SK-N-SH (cell line): Measurements from ENCODE around the gene RMI2.

Experiments used
- EP300 ChIP-seq, 2 experiments: IDR thresholded peaks; 2 replicates each; pipeline versions ENCODE4 v1.4.0 to v1.6.1; 2012; ENCODE audit warnings: borderline replicate concordance in 1 of 2, low read depth in 1 of 2, low read length in 1 of 2
- EZH2phosphoT487 ChIP-seq: fragments of 200-600 bp; sonication (generic); IDR thresholded peaks from 2 replicates; pipeline ENCODE4 v1.6.1; 2017; ENCODE audit warnings: low read depth, mixed run types, mild to moderate bottlenecking, antibody characterized with exemption, moderate library complexity, borderline replicate concordance
- GABPA ChIP-seq: IDR thresholded peaks from 2 replicates; pipeline ENCODE4 v1.4.0; 2012; ENCODE audit warnings: low read depth, mild to moderate bottlenecking
- POLR2AphosphoS5 ChIP-seq: IDR thresholded peaks from 2 replicates; pipeline ENCODE4 v1.6.1; 2012; ENCODE audit warnings: low read depth, low read length
- RFX5 ChIP-seq: IDR thresholded peaks from 2 replicates; pipeline ENCODE4 v1.6.1; 2012; ENCODE audit warnings: mild to moderate bottlenecking, improper control_type of control experiment, low read length
- RXRA ChIP-seq: IDR thresholded peaks from 2 replicates; pipeline ENCODE4 v1.4.0; 2012; ENCODE audit warnings: low read depth, mild to moderate bottlenecking, borderline replicate concordance
- SMC3 ChIP-seq: IDR thresholded peaks from 2 replicates; pipeline ENCODE4 v1.6.1; 2012; ENCODE audit warnings: low read depth, low read length, improper control_type of control experiment
- TAF1 ChIP-seq: IDR thresholded peaks from 2 replicates; pipeline ENCODE4 v1.6.1; 2012; ENCODE audit warnings: low read depth, mild to moderate bottlenecking, low read length, moderate library complexity, borderline replicate concordance
- YY1 ChIP-seq: IDR thresholded peaks from 2 replicates; pipeline ENCODE4 v1.4.0; 2012; ENCODE audit warnings: low read depth, mild to moderate bottlenecking
- TF ChIP-seq, protein P1 (sequence below): fragments of 200-600 bp; sonication (generic); IDR thresholded peaks from 2 replicates; pipeline ENCODE4 v1.6.1; 2017; ENCODE audit warnings: antibody characterized with exemption, mild to moderate bottlenecking, moderate library complexity
- TF ChIP-seq, protein P2 (sequence below): fragments of 150-350 bp; IDR thresholded peaks from 2 replicates; pipeline ENCODE4 v1.6.1; 2017; ENCODE audit warnings: antibody characterized with exemption, low read length, low read depth, borderline replicate concordance
- TF ChIP-seq, protein P3 (sequence below): IDR thresholded peaks from 2 replicates; pipeline ENCODE4 v1.6.1; 2012; ENCODE audit warnings: mild to moderate bottlenecking, low read depth, low read length, moderate library complexity

DNA sequence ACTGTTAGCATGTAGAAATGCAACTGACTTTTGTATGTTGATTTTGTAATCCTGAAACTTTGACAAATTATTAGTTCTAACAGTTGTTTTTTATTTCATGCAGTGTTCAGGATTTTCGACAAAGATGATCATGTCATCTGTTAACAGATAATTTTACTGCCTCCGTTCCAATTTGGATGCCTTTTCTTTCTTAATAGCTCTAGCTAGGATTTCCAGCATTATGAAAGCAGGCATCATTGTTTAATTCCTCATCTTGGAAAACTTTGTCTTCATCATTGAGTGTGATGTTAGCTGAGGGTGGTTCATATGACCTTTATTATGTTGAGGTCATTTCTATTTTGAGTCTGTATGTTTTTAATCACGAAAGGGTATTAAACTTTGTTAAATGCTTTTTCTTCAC is 31.9 kb downstream of the RMI2 start:
- TF ChIP-seq, protein P1, sequence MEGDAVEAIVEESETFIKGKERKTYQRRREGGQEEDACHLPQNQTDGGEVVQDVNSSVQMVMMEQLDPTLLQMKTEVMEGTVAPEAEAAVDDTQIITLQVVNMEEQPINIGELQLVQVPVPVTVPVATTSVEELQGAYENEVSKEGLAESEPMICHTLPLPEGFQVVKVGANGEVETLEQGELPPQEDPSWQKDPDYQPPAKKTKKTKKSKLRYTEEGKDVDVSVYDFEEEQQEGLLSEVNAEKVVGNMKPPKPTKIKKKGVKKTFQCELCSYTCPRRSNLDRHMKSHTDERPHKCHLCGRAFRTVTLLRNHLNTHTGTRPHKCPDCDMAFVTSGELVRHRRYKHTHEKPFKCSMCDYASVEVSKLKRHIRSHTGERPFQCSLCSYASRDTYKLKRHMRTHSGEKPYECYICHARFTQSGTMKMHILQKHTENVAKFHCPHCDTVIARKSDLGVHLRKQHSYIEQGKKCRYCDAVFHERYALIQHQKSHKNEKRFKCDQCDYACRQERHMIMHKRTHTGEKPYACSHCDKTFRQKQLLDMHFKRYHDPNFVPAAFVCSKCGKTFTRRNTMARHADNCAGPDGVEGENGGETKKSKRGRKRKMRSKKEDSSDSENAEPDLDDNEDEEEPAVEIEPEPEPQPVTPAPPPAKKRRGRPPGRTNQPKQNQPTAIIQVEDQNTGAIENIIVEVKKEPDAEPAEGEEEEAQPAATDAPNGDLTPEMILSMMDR, result no peak
- TF ChIP-seq RFX5, result no peak
- TF ChIP-seq RXRA, result no peak
- TF ChIP-seq EP300 (IDR thresholded peaks at IDR 0.05; ENCODE audit: borderline replicate concordance in 1 of 2, low read depth in 1 of 2, low read length in 1 of 2), result no peak
- no peak for TF ChIP-seq SMC3
- TF ChIP-seq, protein P2, sequence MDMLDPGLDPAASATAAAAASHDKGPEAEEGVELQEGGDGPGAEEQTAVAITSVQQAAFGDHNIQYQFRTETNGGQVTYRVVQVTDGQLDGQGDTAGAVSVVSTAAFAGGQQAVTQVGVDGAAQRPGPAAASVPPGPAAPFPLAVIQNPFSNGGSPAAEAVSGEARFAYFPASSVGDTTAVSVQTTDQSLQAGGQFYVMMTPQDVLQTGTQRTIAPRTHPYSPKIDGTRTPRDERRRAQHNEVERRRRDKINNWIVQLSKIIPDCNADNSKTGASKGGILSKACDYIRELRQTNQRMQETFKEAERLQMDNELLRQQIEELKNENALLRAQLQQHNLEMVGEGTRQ, result no peak
- no peak for TF ChIP-seq GABPA
- TF ChIP-seq, protein P3, sequence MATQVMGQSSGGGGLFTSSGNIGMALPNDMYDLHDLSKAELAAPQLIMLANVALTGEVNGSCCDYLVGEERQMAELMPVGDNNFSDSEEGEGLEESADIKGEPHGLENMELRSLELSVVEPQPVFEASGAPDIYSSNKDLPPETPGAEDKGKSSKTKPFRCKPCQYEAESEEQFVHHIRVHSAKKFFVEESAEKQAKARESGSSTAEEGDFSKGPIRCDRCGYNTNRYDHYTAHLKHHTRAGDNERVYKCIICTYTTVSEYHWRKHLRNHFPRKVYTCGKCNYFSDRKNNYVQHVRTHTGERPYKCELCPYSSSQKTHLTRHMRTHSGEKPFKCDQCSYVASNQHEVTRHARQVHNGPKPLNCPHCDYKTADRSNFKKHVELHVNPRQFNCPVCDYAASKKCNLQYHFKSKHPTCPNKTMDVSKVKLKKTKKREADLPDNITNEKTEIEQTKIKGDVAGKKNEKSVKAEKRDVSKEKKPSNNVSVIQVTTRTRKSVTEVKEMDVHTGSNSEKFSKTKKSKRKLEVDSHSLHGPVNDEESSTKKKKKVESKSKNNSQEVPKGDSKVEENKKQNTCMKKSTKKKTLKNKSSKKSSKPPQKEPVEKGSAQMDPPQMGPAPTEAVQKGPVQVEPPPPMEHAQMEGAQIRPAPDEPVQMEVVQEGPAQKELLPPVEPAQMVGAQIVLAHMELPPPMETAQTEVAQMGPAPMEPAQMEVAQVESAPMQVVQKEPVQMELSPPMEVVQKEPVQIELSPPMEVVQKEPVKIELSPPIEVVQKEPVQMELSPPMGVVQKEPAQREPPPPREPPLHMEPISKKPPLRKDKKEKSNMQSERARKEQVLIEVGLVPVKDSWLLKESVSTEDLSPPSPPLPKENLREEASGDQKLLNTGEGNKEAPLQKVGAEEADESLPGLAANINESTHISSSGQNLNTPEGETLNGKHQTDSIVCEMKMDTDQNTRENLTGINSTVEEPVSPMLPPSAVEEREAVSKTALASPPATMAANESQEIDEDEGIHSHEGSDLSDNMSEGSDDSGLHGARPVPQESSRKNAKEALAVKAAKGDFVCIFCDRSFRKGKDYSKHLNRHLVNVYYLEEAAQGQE, result no peak
- no peak for TF ChIP-seq EZH2phosphoT487
- TF ChIP-seq POLR2AphosphoS5, result no peak
- TF ChIP-seq TAF1, result no peak
- TF ChIP-seq YY1, result no peak
